Spleen (tissue), 11 donors: ENCODE measurements around the gene FARP1. TPM values are rescaled to one million over a fixed set of nuclear protein-coding genes. Genes with fewer than 3 reads are reported as not detected.

Experiments used
- DNase-seq: peaks from one replicate; pipeline ENCODE4 v3.0.0-alpha.2; 2020
- H3K27ac ChIP-seq, 8 donors: fragments of 200-600 bp; sonication (generic) in 7 of 8; 1 replicate in 4 of 8; 2 replicates in 4 of 8; pipeline versions ENCODE4 v1.5.0 to v1.8.0; 2016 to 2021; ENCODE audit warnings: inconsistent platforms in 4 of 8, mild to moderate bottlenecking in 4 of 8, moderate library complexity in 1 of 8
- H3K27me3 ChIP-seq, 7 donors: fragments of 200-600 bp; sonication (generic) in 6 of 7; replicated peaks in 1 of 7; 1 replicate in 4 of 7; 2 replicates in 3 of 7; pipeline versions ENCODE4 v1.5.0 to v1.8.0; 2016 to 2021; ENCODE audit warnings: inconsistent platforms in 3 of 7, mild to moderate bottlenecking in 1 of 7
- H3K36me3 ChIP-seq, 6 donors: fragments of 200-600 bp; sonication (generic) in 5 of 6; 1 replicate in 4 of 6; 2 replicates in 2 of 6; pipeline versions ENCODE4 v1.5.0 to v1.8.0; 2016 to 2021; ENCODE audit warnings: inconsistent platforms in 2 of 6
- H3K4me1 ChIP-seq, 6 donors: fragments of 200-600 bp; sonication (generic) in 5 of 6; 1 replicate in 3 of 6; 2 replicates in 3 of 6; pipeline versions ENCODE4 v1.5.0 to v1.8.0; 2016 to 2021; ENCODE audit warnings: inconsistent platforms in 3 of 6
- H3K4me3 ChIP-seq, 8 donors: fragments of 200-600 bp; sonication (generic) in 7 of 8; 1 replicate in 4 of 8; 2 replicates in 4 of 8; pipeline versions ENCODE4 v1.5.0 to v1.8.0; 2016 to 2021; ENCODE audit warnings: inconsistent platforms in 4 of 8, mild to moderate bottlenecking in 4 of 8, moderate library complexity in 2 of 8
- H3K9me3 ChIP-seq, 8 donors: fragments of 200-600 bp; sonication (generic) in 7 of 8; 1 replicate in 4 of 8; 2 replicates in 4 of 8; pipeline versions ENCODE4 v1.5.0 to v1.8.0; 2016 to 2021; ENCODE audit warnings: inconsistent platforms in 4 of 8
- CTCF ChIP-seq, 11 experiments: fragments of 200-600 bp in 7 of 11; fragments of 450-650 bp in 4 of 11; sonication (generic) in 4 of 11; IDR thresholded peaks in 8 of 11; conservative IDR thresholded peaks in 3 of 11; 1 replicate in 7 of 11; 2 replicates in 4 of 11; pipeline versions ENCODE4 v1.4.0 to v1.8.0; 2016 to 2021; ENCODE audit warnings: antibody characterized with exemption in 11 of 11, inconsistent platforms in 4 of 11, mild to moderate bottlenecking in 1 of 11
- POLR2A ChIP-seq, 3 donors: fragments of 450-650 bp; IDR thresholded peaks; one replicate each; pipeline ENCODE4 v1.5.1; 2017; ENCODE audit warnings: antibody characterized with exemption in 3 of 3, mild to moderate bottlenecking in 1 of 3
- POLR2AphosphoS5 ChIP-seq, 3 donors: sonication (generic); formaldehyde crosslinking; IDR thresholded peaks; one replicate each; pipeline ENCODE4 v1.5.1; 2017; ENCODE audit warnings: antibody characterized with exemption in 3 of 3
- WGBS, 5 donors: extraction: QIAGEN DNeasy Blood & Tissue Kit in 3 of 5; methylation state at CpG; one replicate each; pipeline versions ENCODE4 v1.1.5 to v1.1.7; 2013 to 2018; 5-methylcytosine and 5-hydroxymethylcytosine counted together
- intact Hi-C: fragments of 100-400 bp; cut with DNase I; formaldehyde crosslinking; loops from one replicate; pipeline ENCODE4 v1.15.0; 2023; ENCODE audit warnings: low total_unique reads
- polyA plus RNA-seq, 3 donors: library from polyadenylated mRNA; stranded (reverse); fragments of 200-250 nt; gene quantifications; one replicate each; pipeline ENCODE4 v1.2.1, GENCODE V29; 2013
- total RNA-seq, 7 donors: library from RNA; depleted of rRNA in 3 of 7; stranded (reverse); fragments of >200 nt in 3 of 7; fragmentation: NEBNext Ultra II Directional in 4 of 7; extraction: Animal tissue kit (Norgen Biotek cat#: 25700) in 4 of 7; gene quantifications; one replicate each; pipeline versions ENCODE4 v1.1.0 to v1.2.1, GENCODE V29; 2016 to 2021
- donor health status: healthy with polysubstance abuse.
- donor health status: DM: no; HTN: no; CAD: no; lungs with moderate emphysema.
- donor health status: DM: no; HTN: no; CAD: no.
- donor health status: Bipolar disorder and iron deficiency.
- donor health status: healthy.
- donor health status: DM: no; HTN: no; CAD: no.
- donor health status: DM: yes; HTN: yes; CAD: no.

The FARP1 gene
- total and polyA plus RNA-seq, 10 donors = 3.7 to 60.9 (median 33.0) TPM

- Histone ChIP-seq H3K9me3 (no peaks in the 10 kb centered on the region), H3K27ac (peak overlapping the region in 2 of 8 donors; percentile 1 to 31), H3K4me1 (peaks cover 0 to 37% (median 14%) of the 10 kb centered on the region in 6 donors), H3K36me3 (peaks cover 0 to 9% (median 0%) of the 10 kb centered on the region in 6 donors), H3K27me3 (no peaks in the 10 kb centered on the region), H3K4me3 (no peak overlapping the region)
- intact Hi-C loops = no loop called here
- TF ChIP-seq POLR2A (IDR thresholded peaks at IDR 0.05) = no peak
- TF ChIP-seq CTCF (IDR thresholded peaks at IDR 0.05 in 8 of 11, conservative IDR thresholded peaks at IDR 0.05 in 3 of 11) = peak in 1 of 11 experiments; percentile 5
- peak in 2 of 3 donors; percentile 11 to 52 for TF ChIP-seq POLR2AphosphoS5 (IDR thresholded peaks at IDR 0.05)
- 33 to 58% (median 45%) methylated on average over 4 of the region's 4 CpGs for WGBS, 5 donors
- DNase-seq = no peak
These were observed 73.3 kb downstream of the FARP1 start for GRCh38 chr13:98216135-98216565.

GRCh38 chr13:98216711-98217285 lies 73.9 kb downstream of the FARP1 start:
- no peak overlapping the region for H3K4me3 ChIP-seq
- no peak overlapping the region for H3K27ac ChIP-seq
- H3K4me1 ChIP-seq = peaks cover 0 to 43% (median 16%) of the 10 kb centered on the region in 6 donors
- intact Hi-C loops = no loop called here
- peaks cover 0 to 9% (median 0%) of the 10 kb centered on the region in 6 donors for H3K36me3 ChIP-seq
- no peaks in the 10 kb centered on the region for H3K9me3 ChIP-seq
- TF ChIP-seq POLR2A (IDR thresholded peaks at IDR 0.05) (no peak), CTCF (IDR thresholded peaks at IDR 0.05 in 8 of 11, conservative IDR thresholded peaks at IDR 0.05 in 3 of 11) (no peak), POLR2AphosphoS5 (IDR thresholded peaks at IDR 0.05) (no peak)
- WGBS, 5 donors = 62 to 74% (median 70%) methylated on average over 6 to 7 of the region's 7 CpGs
- DNase-seq = no peak
- H3K27me3 ChIP-seq = no peaks in the 10 kb centered on the region

- TF ChIP-seq CTCF (IDR thresholded peaks at IDR 0.05 in 8 of 11, conservative IDR thresholded peaks at IDR 0.05 in 3 of 11) = no peak
- TF ChIP-seq POLR2AphosphoS5 (IDR thresholded peaks at IDR 0.05) = no peak
- no peak for TF ChIP-seq POLR2A (IDR thresholded peaks at IDR 0.05)
These were observed 74.7 kb downstream of the FARP1 start for GRCh38 chr13:98217597-98217996.

GRCh38 chr13:98219685-98220084 lies 76.8 kb downstream of the FARP1 start:
- TF ChIP-seq CTCF (IDR thresholded peaks at IDR 0.05 in 8 of 11, conservative IDR thresholded peaks at IDR 0.05 in 3 of 11) = no peak
- TF ChIP-seq POLR2A (IDR thresholded peaks at IDR 0.05) = no peak
- TF ChIP-seq POLR2AphosphoS5 (IDR thresholded peaks at IDR 0.05) = no peak
- Histone ChIP-seq H3K4me3 (no peak overlapping the region), H3K27me3 (no peaks in the 10 kb centered on the region), H3K4me1 (peaks cover 0 to 50% (median 14%) of the 10 kb centered on the region in 6 donors), H3K27ac (no peak overlapping the region), H3K9me3 (no peaks in the 10 kb centered on the region), H3K36me3 (no peaks in the 10 kb centered on the region)
- 90 to 98% (median 92%) methylated on average over 6 of the region's 6 CpGs for WGBS, 5 donors
- intact Hi-C loops = no loop called here
- no peak for DNase-seq

More at GRCh38 chr13:98217597-98217996, 74.7 kb downstream of the FARP1 start:
- no peaks in the 10 kb centered on the region for H3K9me3 ChIP-seq
- intact Hi-C loops = no loop called here
- no peak overlapping the region for H3K27ac ChIP-seq
- no peaks in the 10 kb centered on the region for H3K27me3 ChIP-seq
- 93 to 97% (median 94%) methylated on average over 12 of the region's 12 CpGs for WGBS, 5 donors
- H3K36me3 ChIP-seq = peaks cover 0 to 9% (median 0%) of the 10 kb centered on the region in 6 donors
- H3K4me3 ChIP-seq = no peak overlapping the region
- peaks cover 0 to 51% (median 19%) of the 10 kb centered on the region in 6 donors for H3K4me1 ChIP-seq
- DNase-seq = no peak
